BE2C (cell line): ENCODE results near the gene ARID4B.

Experiments used
- DNase-seq: peaks from one replicate; pipeline ENCODE4 v3.0.0-alpha.2; 2020
- H3K27me3 ChIP-seq: fragments of 250-450 bp; sonication (Bioruptor Pico); 2 replicates; pipeline ENCODE4 v1.5.1; 2020; ENCODE audit warnings: mild to moderate bottlenecking
- H3K36me3 ChIP-seq: fragments of 250-450 bp; sonication (Bioruptor Pico); 2 replicates; pipeline ENCODE4 v1.5.1; 2020; ENCODE audit warnings: mild to moderate bottlenecking
- H3K4me1 ChIP-seq: fragments of 250-450 bp; sonication (Bioruptor Pico); 2 replicates; pipeline ENCODE4 v1.5.1; 2020
- H3K4me3 ChIP-seq: 2 replicates; pipeline ENCODE4 v1.5.1; 2011; ENCODE audit warnings: low read depth, low read length
- H3K9me3 ChIP-seq: fragments of 250-450 bp; sonication (Bioruptor Pico); 2 replicates; pipeline ENCODE4 v1.5.1; 2020
- TF ChIP-seq, protein P1 (sequence below): IDR thresholded peaks from 2 replicates; pipeline ENCODE4 v1.5.1; 2012; ENCODE audit warnings: mild to moderate bottlenecking, low read depth, low read length

The ARID4B gene

GRCh38 chr1:235304549-235305451 is 23.2 kb downstream of the ARID4B start:
- peak; percentile 21 for DNase-seq
- Histone ChIP-seq H3K4me1 (peaks cover 20% of the 10 kb centered on the region), H3K4me3 (peak overlapping the region; percentile 27), H3K36me3 (no peaks in the 10 kb centered on the region), H3K27me3 (no peaks in the 10 kb centered on the region), H3K9me3 (no peaks in the 10 kb centered on the region)
- TF ChIP-seq, protein P1, sequence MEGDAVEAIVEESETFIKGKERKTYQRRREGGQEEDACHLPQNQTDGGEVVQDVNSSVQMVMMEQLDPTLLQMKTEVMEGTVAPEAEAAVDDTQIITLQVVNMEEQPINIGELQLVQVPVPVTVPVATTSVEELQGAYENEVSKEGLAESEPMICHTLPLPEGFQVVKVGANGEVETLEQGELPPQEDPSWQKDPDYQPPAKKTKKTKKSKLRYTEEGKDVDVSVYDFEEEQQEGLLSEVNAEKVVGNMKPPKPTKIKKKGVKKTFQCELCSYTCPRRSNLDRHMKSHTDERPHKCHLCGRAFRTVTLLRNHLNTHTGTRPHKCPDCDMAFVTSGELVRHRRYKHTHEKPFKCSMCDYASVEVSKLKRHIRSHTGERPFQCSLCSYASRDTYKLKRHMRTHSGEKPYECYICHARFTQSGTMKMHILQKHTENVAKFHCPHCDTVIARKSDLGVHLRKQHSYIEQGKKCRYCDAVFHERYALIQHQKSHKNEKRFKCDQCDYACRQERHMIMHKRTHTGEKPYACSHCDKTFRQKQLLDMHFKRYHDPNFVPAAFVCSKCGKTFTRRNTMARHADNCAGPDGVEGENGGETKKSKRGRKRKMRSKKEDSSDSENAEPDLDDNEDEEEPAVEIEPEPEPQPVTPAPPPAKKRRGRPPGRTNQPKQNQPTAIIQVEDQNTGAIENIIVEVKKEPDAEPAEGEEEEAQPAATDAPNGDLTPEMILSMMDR: no peak

GRCh38 chr1:235302143-235302542 is 25.8 kb downstream of the ARID4B start:
- no peaks in the 10 kb centered on the region for H3K36me3 ChIP-seq
- no peaks in the 10 kb centered on the region for H3K27me3 ChIP-seq
- H3K4me3 ChIP-seq: no peak overlapping the region
- no peaks in the 10 kb centered on the region for H3K9me3 ChIP-seq
- DNase-seq: no peak
- TF ChIP-seq, protein P1: no peak
- peaks cover 25% of the 10 kb centered on the region for H3K4me1 ChIP-seq

GRCh38 chr1:235299169-235299858 is 28.7 kb downstream of the ARID4B start:
- Histone ChIP-seq H3K4me3 (no peak overlapping the region), H3K27me3 (no peaks in the 10 kb centered on the region), H3K4me1 (peaks cover 12% of the 10 kb centered on the region), H3K36me3 (no peaks in the 10 kb centered on the region), H3K9me3 (no peaks in the 10 kb centered on the region)
- no peak for DNase-seq
- TF ChIP-seq, protein P1: no peak

DNA sequence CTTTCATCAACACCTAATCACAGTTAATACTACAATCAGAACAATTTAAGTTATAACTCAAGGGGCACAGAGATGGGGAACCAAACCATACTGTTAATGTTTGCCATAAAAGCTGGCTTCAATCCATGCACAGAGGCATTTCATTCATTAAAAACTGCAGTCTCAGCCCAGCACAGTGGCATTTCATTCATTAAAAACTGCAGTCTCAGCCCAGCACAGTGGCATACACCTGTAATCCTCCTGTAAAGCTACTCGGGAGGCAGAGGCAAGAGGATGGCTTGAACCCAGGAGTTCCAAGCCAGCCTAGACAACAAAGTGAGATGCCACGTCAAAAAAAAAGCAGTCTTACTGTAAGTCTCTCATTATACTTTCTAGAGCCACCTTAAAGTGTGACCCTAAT is 29.2 kb downstream of the ARID4B start:
- H3K9me3 ChIP-seq: no peaks in the 10 kb centered on the region
- H3K4me3 ChIP-seq: no peak overlapping the region

GRCh38 chr1:235297579-235297978 is 30.4 kb downstream of the ARID4B start:
- H3K4me1 ChIP-seq: peaks cover 6% of the 10 kb centered on the region
- no peak overlapping the region for H3K4me3 ChIP-seq
- DNase-seq: no peak
- H3K27me3 ChIP-seq: no peaks in the 10 kb centered on the region
- no peaks in the 10 kb centered on the region for H3K9me3 ChIP-seq
- no peaks in the 10 kb centered on the region for H3K36me3 ChIP-seq
- TF ChIP-seq, protein P1: no peak

More for the DNA sequence above, 29.2 kb downstream of the ARID4B start:
- Histone ChIP-seq H3K36me3 (no peaks in the 10 kb centered on the region), H3K27me3 (no peaks in the 10 kb centered on the region), H3K4me1 (peaks cover 6% of the 10 kb centered on the region)
- TF ChIP-seq, protein P1: no peak
- DNase-seq: no peak

GRCh38 chr1:235296729-235297128 is 31.2 kb downstream of the ARID4B start:
- H3K27me3 ChIP-seq: no peaks in the 10 kb centered on the region
- H3K4me1 ChIP-seq: peaks cover 6% of the 10 kb centered on the region
- no peaks in the 10 kb centered on the region for H3K9me3 ChIP-seq
- H3K36me3 ChIP-seq: no peaks in the 10 kb centered on the region
- no peak for DNase-seq
- H3K4me3 ChIP-seq: no peak overlapping the region
- TF ChIP-seq, protein P1: no peak
